ENCODE measurements around the gene FARP2. TPM values are rescaled to one million over a fixed set of nuclear protein-coding genes. Genes with fewer than 3 reads are reported as not detected.
A peak's percentile ranks its signal among the peaks of the same experiment; 100 is the strongest.

The FARP2 gene
- total and polyA plus RNA-seq, 2 of the 13 experiments (the other 11 are each of a cell fraction or from before 2014, with no cell fraction given), result 28.0 to 45.4 TPM

DNA sequence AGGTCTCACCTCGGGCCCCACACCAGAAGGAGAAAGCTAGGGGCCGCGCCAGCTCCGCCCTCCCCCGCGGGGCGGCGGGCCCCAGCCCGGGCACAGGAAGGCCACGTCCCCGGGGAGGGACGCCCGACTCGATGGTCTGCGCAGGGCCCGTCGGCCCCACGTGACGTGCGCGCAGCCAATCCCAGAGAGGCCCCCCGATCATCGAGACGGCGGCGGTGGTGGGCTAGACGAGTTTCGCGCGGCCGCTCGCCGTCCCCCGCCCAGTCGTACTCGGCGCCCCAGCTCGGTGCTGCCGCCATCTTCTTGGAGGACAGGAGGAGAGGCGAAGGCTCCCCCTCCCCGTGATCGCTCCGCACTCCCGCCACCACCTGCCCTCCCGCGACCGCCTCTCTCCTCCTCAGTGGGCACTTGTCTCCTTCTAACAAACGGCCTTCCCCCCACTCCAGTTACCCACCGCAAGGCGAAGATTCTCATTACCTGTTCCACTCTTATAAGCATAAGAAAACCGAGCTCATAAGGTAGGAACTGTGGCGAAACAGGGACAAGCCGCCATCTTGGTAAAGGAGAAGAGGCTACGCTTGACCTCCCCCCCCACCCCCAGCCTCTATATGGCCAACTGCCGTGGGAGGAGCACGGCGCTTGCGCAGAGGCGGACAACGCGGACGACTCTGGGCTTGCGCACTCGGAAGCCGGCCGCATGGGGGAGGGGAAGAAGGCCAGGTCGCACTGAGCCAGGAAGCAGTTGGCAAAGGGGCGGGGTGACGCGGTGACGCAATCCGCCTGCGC lies 40.8 kb upstream of the FARP2 start, which contains the start of gene HDLBP (continued):
- TF ChIP-seq, protein P1, sequence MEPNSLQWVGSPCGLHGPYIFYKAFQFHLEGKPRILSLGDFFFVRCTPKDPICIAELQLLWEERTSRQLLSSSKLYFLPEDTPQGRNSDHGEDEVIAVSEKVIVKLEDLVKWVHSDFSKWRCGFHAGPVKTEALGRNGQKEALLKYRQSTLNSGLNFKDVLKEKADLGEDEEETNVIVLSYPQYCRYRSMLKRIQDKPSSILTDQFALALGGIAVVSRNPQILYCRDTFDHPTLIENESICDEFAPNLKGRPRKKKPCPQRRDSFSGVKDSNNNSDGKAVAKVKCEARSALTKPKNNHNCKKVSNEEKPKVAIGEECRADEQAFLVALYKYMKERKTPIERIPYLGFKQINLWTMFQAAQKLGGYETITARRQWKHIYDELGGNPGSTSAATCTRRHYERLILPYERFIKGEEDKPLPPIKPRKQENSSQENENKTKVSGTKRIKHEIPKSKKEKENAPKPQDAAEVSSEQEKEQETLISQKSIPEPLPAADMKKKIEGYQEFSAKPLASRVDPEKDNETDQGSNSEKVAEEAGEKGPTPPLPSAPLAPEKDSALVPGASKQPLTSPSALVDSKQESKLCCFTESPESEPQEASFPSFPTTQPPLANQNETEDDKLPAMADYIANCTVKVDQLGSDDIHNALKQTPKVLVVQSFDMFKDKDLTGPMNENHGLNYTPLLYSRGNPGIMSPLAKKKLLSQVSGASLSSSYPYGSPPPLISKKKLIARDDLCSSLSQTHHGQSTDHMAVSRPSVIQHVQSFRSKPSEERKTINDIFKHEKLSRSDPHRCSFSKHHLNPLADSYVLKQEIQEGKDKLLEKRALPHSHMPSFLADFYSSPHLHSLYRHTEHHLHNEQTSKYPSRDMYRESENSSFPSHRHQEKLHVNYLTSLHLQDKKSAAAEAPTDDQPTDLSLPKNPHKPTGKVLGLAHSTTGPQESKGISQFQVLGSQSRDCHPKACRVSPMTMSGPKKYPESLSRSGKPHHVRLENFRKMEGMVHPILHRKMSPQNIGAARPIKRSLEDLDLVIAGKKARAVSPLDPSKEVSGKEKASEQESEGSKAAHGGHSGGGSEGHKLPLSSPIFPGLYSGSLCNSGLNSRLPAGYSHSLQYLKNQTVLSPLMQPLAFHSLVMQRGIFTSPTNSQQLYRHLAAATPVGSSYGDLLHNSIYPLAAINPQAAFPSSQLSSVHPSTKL (CRISPR knock-in tag; IDR thresholded peaks at IDR 0.05), result no peak; the same call in none of the 2 replicates
- TF ChIP-seq RORA (CRISPR knock-in tag; IDR thresholded peaks at IDR 0.05), result no peak
- TF ChIP-seq, protein P2, sequence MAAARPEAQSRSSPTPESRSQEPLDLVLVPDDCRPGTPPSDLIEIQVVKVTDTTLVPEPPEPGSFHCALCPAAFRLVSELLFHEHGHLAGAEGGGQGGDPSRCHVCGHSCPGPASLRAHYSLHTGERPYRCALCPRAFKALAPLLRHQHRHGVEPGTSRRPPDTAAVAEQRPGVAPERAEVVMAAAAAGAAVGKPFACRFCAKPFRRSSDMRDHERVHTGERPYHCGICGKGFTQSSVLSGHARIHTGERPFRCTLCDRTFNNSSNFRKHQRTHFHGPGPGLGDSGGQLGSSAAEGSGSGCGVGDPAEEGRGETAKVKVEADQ (CRISPR knock-in tag; IDR thresholded peaks at IDR 0.05; ENCODE audit: borderline replicate concordance), result peak; percentile 53; the same call in 1 of the 2 replicates
- TF ChIP-seq DNMT3B (CRISPR knock-in tag; conservative IDR thresholded peaks at IDR 0.05), result no peak
- TF ChIP-seq PAF1 (CRISPR knock-in tag; IDR thresholded peaks at IDR 0.05), result no peak
- peak; percentile 72; the same call in 1 of the 2 replicates for TF ChIP-seq HOMEZ (CRISPR knock-in tag; IDR thresholded peaks at IDR 0.05; ENCODE audit: low read depth)
- TF ChIP-seq BRD4 (CRISPR knock-in tag; IDR thresholded peaks at IDR 0.05), result peak; percentile 98
- no peak for TF ChIP-seq DPF2 (CRISPR knock-in tag; IDR thresholded peaks at IDR 0.05; ENCODE audit: borderline replicate concordance, low read depth)
- TF ChIP-seq AGO2 (optimal IDR thresholded peaks at IDR 0.05; ENCODE audit: low read depth, low read length), result peak; percentile 95
- TF ChIP-seq HOXA9 (CRISPR knock-in tag; IDR thresholded peaks at IDR 0.05; ENCODE audit: borderline replicate concordance), result 0 out of 2 replicates have a peak, but pooled peaks have one; percentile 84
- TF ChIP-seq KLF13 (CRISPR knock-in tag; IDR thresholded peaks at IDR 0.05), result no peak; the same call in none of the 2 replicates
- TF ChIP-seq ZNF558 (CRISPR knock-in tag; IDR thresholded peaks at IDR 0.05; ENCODE audit: borderline replicate concordance), result no peak
- peak; percentile 100 for TF ChIP-seq RBFOX2 (IDR thresholded peaks at IDR 0.05; ENCODE audit: low read depth, low read length)
- TF ChIP-seq MXI1 (IDR thresholded peaks at IDR 0.05; ENCODE audit: borderline replicate concordance, low read depth, low read length), result peak; percentile 79; the same call in 1 of the 3 replicates
- TF ChIP-seq ZNF18 (CRISPR knock-in tag; IDR thresholded peaks at IDR 0.05; ENCODE audit: insufficient replicate concordance), result no peak
- TF ChIP-seq, protein P3, sequence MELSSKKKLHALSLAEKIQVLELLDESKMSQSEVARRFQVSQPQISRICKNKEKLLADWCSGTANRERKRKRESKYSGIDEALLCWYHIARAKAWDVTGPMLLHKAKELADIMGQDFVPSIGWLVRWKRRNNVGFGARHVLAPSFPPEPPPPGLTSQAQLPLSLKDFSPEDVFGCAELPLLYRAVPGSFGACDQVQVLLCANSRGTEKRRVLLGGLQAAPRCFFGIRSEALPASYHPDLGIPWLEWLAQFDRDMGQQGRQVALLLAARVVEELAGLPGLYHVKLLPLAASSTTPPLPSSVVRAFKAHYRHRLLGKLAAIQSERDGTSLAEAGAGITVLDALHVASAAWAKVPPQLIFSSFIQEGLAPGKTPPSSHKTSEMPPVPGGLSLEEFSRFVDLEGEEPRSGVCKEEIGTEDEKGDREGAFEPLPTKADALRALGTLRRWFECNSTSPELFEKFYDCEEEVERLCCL (CRISPR knock-in tag; IDR thresholded peaks at IDR 0.05; ENCODE audit: borderline replicate concordance), result no peak
- peak; percentile 83; the same call in 1 of the 2 replicates for TF ChIP-seq ZIK1 (CRISPR knock-in tag; IDR thresholded peaks at IDR 0.05; ENCODE audit: borderline replicate concordance, low read depth)
- TF ChIP-seq ZNF703 (CRISPR knock-in tag; IDR thresholded peaks at IDR 0.05; ENCODE audit: borderline replicate concordance), result no peak; the same call in 1 of the 2 replicates
- TF ChIP-seq ZEB1 (IDR thresholded peaks at IDR 0.05; ENCODE audit: insufficient replicate concordance, low read depth), result peak; percentile 41

Measured in HepG2 (cell line).